Inflammatory macrophage treated with lipopolysaccharide for 4 hours (primary cell): ENCODE data around the gene BTBD17.

Experiments used
- DNase-seq: peaks from one replicate; pipeline ENCODE4 v3.0.0-alpha.2; 2020

The BTBD17 gene

DNA sequence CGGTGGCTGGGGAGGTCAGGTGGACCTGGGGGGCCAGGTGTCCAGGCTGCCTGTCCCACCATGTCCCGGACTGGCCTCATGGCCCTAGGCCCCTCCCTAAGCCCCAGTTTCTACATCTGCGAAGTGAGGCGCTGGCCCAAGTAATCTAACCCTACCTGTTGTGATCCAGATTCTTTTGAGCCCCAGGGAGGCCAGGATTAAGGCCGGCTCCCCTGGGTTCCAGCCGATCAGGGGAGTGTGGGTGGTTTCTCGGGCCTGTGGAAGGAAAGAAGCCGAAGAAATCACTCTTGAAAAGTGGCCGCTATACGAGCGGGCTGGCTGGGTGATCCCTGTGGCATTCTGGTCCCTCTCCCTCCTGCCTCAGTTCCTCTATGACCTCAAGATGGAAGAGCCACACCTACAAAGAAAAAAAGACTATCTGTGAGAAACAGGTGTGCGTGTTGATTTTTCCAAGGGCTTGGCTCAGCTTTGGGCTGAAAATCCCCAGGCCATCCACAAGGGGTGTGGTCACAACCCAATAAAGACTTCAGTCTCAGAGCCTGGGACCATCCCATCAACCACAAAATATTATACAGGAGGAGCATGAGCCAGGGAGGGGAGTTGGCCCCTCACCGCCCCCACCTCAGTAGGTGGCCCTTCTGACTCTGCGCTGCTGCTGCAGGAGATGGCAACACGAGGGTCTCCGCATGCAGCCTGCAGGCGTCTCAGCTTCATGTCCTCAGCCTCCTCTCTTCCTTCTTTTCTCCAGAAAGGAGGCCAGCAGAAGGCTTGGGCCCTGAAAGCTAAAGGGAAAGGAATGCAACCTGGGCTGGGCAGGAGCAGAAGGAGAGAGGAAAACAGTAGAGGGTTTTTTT is 25.9 kb upstream of the BTBD17 start:
- DNase-seq = no peak

DNA sequence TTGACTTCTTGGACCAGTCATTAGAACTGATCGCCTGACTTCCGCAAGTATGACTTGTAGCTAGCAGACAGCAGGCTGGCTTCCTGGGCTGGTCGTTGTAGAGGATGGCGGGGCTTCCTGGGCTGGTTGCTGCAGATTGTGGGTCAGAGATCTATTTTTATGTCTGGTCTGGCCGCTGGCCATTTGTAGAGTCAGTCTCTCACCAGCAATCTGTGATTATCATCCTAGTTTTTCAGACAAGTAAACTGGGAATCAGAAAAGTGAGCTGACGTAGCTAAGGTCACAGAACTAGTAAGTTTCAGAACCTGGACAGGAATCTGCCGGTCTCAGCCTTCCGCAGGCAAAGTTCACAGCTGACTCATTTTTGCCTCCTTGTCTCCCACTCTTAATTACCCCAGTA is 24.7 kb upstream of the BTBD17 start:
- peak; percentile 8 for DNase-seq

DNA sequence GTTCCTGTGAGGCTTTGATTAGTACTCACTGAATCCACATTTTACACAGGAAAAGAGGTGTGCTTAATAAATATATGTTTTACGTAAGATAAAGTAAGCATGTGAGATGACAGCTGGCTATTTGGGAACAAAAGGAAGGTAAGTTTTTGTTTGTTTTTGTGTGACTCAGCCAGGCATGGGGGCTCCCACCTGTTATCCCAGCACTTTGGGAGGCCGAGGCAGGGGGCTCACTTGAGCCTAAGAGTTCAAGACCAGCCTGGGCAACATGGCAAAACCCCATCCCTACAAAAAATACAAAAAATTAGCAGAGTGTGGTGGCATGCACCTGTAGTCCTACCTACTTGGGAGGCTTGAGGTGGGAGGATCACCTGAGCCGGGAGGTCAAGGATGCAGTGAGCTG is 23.5 kb upstream of the BTBD17 start:
- DNase-seq = no peak

DNA sequence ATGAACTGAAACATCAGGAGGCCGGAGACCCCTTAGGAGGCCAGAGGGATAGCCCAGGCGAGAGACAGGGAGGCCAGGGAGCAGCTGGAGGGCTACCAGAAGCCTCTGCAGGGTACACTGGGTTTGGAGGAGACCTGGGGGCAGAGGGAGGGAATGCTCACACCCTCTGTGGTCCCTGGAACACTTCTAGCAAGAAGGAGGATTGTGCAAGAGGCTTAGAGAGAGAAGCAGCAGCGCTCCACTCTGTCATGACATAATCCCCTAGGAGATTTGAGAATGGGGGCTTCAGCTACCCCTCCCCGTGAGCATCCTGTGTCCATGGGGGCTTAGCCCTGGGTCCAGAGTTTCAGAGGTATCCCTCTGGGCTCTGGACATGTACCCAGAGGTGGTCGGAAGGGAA is 21.5 kb upstream of the BTBD17 start:
- DNase-seq = no peak

GRCh38 chr17:74380959-74381808 is 19.5 kb upstream of the BTBD17 start:
- DNase-seq = no peak

DNA sequence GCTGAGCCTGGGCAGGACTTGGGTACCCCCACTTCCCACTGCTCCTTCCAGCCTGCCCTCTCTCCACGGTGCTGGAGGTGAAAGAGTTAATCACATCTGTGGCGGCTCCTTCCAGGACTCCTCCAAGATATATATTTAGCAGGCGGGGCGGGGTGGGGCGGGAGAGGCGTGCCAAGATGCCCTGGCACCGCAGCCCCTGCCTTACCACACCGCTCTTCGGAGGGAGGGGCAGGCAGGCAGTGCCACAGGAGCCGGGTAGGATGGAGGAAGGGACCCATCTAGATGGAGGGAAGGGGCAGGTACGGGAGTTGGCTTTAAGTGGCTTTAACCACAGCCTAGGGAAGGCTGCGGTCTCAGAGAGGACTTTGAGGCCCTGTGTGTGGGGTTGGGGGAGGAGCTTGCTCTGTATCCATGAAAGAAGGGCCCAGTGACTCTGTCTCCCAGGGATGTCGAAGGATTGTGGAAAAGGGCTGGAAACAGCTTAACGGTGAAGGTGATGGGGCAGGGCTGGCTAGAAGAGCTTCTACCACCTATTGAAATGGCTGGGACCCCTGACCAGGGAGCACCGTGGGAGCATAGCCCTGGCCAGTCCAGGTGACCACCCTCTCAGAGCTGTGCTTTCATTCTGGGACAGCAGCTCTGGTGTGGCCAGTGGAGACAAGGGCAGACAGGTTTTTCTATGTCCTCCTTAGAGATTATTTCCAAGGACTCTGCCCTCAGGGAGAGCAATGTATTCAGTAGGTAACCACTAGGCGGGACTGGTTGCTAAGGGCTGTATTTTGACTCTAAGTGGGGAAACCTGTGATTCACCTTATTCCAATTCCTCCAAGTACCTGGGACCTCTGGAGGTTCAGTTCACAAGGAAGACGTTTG is 18.7 kb upstream of the BTBD17 start:
- DNase-seq = no peak

DNA sequence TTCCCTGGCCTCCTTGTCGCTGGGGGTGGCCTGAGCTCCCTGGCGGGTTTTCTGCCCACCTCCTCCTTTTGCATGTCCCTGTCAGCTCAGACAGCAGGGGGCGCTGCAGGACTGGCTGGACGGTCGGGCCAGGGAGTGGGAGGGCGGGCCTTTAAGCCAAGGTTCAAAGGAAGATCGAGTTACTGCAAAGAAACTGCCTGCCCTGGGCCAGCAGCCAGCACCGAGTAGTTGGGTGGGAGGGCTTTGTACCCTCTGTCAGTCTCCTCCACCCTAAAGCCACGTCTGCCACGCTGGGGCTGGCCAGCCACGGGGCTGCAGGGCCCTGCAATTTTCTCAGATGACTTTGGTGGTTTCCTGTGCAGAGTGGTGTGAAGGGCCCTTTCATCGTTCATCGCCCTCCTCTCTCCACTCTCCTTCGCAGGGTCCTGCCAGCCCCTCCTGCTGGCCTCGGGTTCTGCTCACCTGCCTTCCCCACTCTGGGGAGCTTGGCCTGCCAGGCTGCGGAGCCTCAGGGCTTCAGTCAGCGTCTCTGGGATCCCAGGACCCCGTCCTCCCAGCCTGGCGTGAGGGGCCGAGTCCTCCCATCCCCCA is 17.9 kb upstream of the BTBD17 start:
- DNase-seq = peak; percentile 81

DNA sequence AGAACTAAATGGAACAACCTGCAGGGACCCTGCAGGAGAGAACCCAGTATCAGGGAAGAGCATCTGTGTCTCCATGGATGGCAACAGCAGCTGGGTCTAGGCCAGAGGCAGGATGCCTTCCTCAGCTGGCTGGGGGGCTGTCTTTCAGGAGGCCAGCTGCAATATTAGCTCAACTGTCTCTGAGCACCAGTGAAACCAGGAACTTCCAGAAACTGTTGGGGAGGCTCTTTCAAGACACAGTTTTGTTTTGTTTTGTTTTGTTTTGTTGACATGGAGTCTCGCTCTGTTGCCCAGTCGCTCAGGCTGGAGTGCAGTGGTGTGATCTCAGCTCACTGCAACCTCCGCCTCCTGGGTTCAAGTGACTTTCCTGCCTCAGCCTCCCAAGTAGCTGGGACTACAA is 13.2 kb upstream of the BTBD17 start:
- peak; percentile 65 for DNase-seq

GRCh38 chr17:74373838-74374606 is 12.4 kb upstream of the BTBD17 start:
- DNase-seq = peak; percentile 26

DNA sequence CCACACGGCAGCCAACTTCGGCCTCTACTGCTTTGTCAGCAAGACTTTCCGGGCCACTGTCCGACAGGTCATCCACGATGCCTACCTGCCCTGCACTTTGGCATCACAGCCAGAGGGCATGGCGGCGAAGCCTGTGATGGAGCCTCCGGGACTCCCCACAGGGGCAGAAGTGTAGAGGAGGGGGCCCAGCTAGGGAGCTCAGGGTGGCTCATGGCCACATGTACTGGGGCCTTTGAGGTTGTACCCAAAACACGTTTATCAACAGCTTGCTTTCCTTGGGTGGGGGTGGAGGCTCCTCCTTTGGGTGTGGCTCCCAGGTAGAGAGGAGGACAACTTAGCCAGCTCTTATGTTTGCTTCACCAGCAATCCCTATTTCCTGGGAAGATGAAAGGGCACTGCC is 10.8 kb upstream of the BTBD17 start:
- no peak for DNase-seq

DNA sequence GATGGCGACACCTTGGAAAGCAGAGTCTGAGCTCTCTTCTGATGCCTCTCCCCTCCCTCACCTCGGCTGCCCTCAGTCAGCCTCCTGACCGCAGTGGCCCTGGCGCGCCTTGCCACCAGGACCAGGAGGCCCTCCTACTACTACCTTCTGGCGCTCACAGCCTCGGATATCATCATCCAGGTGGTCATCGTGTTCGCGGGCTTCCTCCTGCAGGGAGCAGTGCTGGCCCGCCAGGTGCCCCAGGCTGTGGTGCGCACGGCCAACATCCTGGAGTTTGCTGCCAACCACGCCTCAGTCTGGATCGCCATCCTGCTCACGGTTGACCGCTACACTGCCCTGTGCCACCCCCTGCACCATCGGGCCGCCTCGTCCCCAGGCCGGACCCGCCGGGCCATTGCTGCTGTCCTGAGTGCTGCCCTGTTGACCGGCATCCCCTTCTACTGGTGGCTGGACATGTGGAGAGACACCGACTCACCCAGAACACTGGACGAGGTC is 10.0 kb upstream of the BTBD17 start:
- DNase-seq = no peak

- DNase-seq = no peak
These were observed 8.2 kb upstream of the BTBD17 start for GRCh38 chr17:74369665-74370490.

DNA sequence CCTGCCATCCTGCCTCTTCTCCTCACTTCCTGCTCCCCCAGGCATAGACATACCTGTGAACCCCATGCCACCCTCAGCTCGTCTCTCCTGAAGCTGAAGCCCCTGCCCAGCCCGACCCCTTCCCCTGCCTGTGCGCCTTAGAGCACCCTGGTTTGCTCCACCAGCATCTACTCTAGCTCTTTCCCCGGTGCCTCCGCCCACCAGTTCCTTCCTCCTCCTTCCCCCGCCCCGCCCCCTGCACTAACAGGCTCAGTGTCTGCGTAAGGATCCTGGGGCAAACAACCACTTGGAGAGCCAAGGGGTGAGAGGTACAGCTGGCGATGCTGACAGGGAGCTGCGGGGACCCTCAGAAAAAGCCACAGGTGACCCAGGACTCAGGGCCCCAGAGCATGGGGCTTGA is 7.6 kb upstream of the BTBD17 start:
- peak; percentile 76 for DNase-seq

DNA sequence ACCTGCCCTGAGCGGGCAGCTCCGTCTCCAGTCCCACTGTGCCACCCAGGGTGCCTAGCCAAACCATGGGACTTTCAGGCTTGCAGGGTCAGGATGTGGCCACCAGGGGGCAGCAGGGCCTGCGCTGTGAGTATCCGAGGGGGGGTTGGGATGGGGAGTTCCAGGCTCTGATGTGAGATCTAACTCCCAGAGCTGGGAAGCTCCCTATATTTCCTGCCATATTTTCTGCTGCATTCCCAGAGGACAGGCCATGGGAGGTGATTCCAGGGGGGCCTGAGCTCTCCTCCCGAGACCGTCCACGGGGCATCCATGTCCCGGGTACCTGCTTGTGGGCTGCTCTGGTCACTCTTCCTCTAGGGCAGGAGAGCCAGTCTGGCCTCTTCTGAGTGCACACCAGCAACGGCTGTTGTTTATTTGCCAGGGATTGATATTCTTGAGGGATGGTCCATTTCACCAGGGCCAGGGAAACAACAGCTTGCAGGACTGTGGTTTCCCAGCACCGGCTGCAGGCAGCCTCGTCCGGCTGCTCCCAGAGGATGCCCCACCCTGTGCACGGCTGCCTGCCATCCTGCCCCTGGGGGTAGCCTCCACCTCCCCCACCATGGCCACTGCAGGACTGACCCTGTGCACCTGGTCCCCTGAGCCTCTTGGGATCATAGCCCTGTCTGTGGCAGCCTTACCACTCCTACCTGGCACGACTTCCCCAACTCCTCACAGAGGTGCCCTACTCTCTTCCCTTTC is 6.8 kb upstream of the BTBD17 start:
- DNase-seq = peak; percentile 72

DNA sequence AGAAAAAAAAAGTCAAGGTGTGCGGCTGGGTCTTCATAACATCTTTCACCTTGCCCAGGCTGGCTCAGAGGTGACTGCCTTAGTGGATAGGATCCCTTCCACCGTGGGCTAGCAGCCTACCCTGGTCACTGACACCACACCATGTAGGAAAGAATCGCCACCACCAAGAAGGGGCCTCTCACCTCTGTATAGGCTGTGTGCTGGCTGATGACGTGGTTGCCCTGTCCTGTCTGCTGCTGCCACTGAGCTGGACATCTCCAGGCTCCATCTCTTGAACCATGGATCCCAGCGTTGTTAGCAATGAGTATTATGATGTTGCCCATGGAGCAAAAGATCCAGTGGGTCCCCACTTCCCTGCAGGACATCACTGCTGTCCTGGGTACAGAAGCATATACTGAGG is 5.5 kb upstream of the BTBD17 start, which contains the start of gene GPR142:
Gene GPR142 (plus strand): TSS at position 301 of the 400 bp plus-strand sequence. CDS start 2,035 bp downstream, outside the sequence.
- DNase-seq = no peak

DNA sequence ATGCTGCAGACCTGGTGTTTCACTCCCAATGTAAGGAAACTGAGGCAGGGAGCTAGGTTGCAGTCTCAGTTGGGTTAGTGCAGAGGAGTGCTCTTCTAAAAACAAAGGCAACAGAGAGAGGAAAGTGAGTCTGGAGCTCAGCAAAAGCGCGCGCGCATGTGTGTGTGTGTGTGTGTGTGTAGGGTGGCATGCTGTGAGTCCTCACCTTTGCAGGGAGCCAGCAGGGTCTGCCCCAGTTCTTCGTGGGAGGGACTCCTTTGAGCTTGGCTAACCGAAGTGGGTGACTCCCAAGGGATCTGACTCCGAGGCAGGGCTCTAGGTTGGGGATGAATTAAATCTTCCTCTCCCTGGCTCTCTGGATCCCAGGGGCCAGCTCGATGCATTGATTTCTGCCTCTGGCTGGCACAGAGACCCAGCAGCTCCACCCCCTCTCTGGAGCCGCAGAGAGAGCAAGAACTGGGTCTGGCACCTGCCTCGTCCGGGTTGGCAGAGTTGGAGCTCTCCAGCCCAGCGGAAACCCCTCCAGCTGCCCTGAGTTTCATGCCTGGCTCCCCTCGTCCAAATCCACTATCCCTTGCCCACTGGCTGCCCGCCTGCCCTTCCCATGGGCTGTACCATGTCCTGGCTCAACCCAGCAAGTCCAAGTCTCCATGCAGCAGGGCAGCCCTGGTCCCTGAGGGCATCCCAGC is 1.3 kb upstream of the BTBD17 start:
- no peak for DNase-seq

- no peak for DNase-seq
These were observed 369 bp upstream of the BTBD17 start for GRCh38 chr17:74362069-74362405.

GRCh38 chr17:74360899-74361229 is 804 bp downstream of the BTBD17 start:
- DNase-seq = no peak

DNA sequence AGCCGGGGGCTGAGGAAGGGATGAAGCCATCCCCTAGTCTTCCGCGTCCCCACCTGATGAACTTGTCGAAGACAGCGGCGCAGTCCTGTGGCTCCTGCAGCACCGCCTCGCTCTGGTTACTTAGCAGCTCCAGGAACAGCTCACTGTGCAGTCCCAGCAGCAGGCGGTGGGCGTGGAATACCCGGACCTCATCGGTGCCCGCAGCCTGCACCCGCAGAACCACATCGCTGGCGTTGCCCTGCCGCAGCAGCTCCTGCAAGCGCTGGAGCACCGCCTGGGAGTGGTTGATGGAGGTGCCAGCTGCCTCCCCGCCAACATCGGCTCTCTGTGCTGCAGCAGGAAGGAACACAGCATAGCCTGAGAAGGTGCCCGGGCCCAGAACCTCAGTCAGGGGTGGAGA is 1.8 kb downstream of the BTBD17 start:
- DNase-seq = no peak

DNA sequence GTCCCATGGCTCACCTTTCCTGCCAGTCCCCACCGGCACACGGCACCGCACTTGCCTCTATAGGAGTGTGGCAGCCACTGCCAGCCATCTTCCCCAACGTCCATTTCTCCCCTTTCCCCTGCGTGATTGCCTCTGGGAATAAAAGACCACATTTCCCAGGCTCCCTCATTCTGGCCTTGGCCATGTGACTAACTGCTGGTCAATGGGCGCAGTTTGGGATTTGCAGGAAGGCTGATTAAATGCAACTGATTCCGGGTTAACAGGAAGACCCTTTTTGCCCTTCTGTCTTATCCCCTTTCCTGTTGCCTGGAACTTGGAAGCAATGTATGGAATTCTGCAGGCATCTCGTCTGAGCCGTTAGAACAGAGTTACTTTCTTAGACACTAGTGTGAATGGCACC is 3.0 kb downstream of the BTBD17 start:
- no peak for DNase-seq
